HG03354 (cell line): ENCODE results near the gene TAF13.
A peak's percentile ranks its signal among the peaks of the same experiment; 100 is the strongest.
"Not testable (repeated sequence)": the region's sequence is repeated elsewhere in the genome, so short reads cannot be mapped to it uniquely, and the experiment has no call there.

Source experiments
- ATAC-seq: cut with Tn5 transposase; IDR thresholded peaks from one replicate; pipeline ENCODE4 v1.9.1; 2021; ENCODE audit warnings: mild to moderate bottlenecking; ENCODE audit not compliant: unreplicated experiment, poor library complexity, severe bottlenecking

The TAF13 gene

DNA sequence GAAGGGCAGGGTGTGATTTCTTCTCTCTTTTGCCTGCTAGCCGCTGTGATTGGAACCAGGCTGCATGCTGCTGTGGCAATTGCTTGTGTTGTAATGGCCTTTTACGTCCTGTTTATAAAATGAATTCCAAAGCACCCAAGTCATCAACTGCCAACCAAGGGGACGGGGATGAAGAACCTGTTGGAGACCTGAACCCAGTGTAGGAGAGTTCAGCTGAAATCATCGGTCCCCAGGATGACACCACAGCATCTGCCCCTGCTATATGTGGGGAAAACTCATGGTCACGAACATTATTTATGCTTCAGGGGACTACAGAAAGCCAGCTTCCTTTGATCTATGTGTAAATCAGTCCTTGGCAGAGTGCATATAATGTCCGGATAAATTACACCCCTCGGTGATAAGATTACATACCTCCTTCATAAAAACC lies 18.6 kb upstream of the TAF13 start:
- ATAC-seq: no peak

GRCh38 chr1:109091839-109092193 lies 16.0 kb upstream of the TAF13 start:
- no peak for ATAC-seq

- peak; percentile 56 for ATAC-seq
These were observed 15.5 kb upstream of the TAF13 start for GRCh38 chr1:109091078-109091838.

GRCh38 chr1:109090196-109091077 lies 14.6 kb upstream of the TAF13 start, which contains the start of gene TMEM167B:
Gene TMEM167B, plus strand, starts transcription at chr1:109090764. Its CDS starts 109 bp downstream, at chr1:109090873.
- peak; percentile 94 for ATAC-seq

- no peak for ATAC-seq
These were observed 13.6 kb upstream of the TAF13 start for GRCh38 chr1:109089242-109090015.

- no peak for ATAC-seq
These were observed 9.0 kb upstream of the TAF13 start for GRCh38 chr1:109084563-109085517.

DNA sequence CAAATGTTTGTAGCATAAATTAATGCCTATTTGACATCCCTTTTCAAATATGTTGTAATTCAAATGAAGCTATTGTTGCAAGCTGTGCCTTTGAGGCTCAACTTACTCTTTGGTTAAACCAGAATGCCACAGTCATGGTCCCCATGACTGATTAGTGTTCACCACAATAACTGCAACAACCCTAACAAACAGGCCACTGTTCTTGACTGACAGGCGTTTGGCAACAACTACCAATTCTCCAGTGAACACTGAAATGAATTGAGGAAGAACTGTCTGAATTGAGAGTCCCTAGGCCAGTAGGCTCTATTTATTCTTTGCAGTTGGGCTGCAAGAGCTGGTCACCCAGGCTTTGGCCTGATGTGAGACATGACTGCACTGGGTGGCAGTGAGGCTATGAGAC lies 8.1 kb upstream of the TAF13 start:
- ATAC-seq: no peak

- ATAC-seq: no peak
These were observed 7.7 kb upstream of the TAF13 start for GRCh38 chr1:109083501-109083900.

GRCh38 chr1:109080441-109081082 lies 4.8 kb upstream of the TAF13 start:
- ATAC-seq: no peak

GRCh38 chr1:109079240-109079622 lies 3.4 kb upstream of the TAF13 start:
- no peak for ATAC-seq

DNA sequence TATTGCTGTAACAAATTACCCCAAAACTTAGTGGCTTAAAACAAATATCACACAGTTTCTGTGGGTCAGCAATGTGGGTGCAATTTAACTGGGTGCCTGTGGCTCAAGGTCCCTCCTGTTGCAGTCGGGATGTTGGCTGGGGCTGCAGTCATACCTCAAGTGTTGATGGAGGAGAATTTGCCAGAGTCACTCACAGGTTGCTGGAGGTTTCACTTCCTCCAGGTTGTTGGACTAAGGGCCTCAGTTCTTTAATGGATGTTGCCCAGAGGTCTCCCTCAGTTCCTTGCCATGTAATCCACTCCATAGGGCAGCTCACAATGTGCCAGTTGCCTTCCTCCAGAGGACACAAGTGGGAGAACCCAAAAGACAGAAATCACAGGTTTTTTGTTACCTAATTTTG lies 2.5 kb upstream of the TAF13 start:
- no peak for ATAC-seq

DNA sequence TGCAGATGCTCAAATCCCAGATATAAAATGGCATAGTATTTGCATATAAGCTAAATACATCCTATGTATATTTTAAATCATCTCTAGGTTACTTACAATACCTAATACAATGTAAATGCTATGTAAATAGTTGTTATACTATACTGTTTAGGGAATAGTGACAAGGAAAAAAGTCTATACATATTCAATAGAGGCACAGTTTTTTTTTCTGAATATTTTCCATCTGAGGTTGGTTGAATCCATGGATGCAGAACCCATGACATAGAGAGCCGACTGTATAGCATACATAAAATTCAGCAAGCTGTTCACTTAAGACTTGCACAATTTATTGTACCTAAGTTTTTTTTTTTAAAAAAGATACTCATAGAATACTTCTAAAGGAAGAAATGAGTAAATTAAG lies 6.5 kb downstream of the TAF13 start:
- ATAC-seq: no peak

GRCh38 chr1:109067883-109068282 lies 7.9 kb downstream of the TAF13 start:
- no peak for ATAC-seq

DNA sequence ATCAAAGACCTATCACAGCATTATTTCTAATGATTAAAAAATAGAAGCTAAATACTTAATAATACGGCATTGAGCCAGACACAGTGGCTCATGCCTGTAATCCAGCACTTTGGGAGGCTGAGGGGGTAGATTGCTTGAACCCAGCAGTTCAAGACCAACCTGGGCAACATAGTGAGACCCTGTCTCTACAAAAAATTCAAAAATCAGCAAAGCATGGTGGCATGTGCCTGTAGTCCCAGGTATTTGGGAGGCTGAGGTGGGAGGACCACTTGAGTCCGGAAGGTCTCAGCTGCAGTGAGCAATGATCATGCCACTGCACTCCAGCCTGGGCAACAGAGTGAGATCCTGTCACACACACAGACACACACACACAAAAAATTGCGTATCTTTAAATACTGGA lies 10.7 kb downstream of the TAF13 start:
- ATAC-seq: no peak

DNA sequence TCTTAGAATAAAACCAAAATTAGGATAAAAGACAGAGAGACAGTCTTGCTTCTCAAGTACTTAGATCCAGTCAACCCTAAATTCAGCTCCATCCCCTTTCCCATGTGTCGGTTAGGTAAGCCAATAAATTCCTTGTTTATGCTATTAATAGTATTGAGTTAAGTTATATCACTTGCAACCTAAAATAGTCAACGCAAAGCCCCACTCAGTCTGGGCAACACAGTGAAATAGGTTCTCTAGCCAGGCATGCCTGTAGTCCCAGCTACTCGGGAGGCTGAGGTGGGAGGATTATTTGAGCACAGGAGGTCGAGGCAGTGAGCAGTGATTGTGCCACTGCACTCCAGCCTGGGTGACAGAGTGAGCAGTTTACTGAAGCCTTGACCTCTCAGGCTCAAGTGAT lies 14.6 kb downstream of the TAF13 start:
- ATAC-seq: no peak

GRCh38 chr1:109060707-109061106 lies 15.1 kb downstream of the TAF13 start:
- ATAC-seq: no peak

DNA sequence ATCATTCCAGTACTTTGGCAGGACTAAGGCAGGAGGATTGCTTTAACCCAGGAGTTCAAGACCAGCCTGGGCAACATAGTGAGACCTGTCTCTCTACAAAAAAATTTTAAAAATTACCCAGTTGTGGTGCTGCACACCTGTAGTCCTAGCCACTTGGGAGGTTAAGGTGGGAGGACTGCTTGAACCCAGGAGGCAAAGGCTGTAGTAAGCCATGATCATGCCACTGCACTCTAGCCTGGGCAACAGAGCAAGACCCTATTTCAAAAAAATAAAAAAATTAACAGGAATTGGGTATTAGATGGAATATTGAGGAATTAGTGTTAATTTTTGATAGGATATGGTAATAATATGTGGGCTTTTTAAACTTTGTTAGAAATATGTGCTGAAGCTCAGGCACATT lies 16.8 kb downstream of the TAF13 start:
- ATAC-seq: no peak

DNA sequence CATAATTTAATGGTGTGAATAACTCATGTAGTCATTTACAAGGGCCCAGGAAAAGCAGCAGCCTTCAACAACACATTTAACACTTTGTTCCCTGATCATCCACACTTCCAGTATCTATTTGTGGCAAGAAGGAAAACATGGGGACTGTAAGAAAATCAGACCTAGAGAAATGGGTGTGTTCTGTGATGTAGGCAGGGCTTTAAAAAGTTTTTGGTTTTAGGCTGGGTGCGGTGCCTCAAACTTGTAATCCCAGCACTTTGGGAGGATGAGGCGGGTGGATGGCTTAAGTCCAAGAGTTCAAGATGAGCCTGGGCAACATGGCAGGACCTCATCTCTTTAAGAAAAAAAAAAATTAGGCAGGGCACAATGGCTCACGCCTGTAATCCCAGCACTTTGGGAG lies 19.7 kb downstream of the TAF13 start:
- no peak for ATAC-seq

DNA sequence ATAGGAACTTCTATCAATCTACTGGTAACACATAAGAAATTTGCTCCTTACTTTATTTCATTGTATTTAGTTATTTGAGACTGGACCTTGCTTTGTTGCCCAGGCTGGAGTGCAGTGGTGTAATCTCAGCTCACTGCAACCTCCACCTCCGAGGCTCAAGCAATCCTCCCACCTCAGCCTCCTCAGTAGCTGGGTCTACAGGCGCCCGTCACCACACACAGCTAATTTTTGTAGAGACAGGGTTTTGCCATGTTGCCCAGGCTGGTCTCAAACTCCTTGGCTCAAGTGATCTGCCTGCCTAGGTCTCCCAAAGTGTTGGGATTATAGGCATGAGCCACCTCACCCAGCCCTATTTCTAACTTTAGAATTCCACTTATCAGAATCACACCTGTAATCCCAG lies 23.7 kb downstream of the TAF13 start:
- ATAC-seq: not testable (repeated sequence)
